ENCODE measurements around the gene AMN.

Gene AMN

DNA sequence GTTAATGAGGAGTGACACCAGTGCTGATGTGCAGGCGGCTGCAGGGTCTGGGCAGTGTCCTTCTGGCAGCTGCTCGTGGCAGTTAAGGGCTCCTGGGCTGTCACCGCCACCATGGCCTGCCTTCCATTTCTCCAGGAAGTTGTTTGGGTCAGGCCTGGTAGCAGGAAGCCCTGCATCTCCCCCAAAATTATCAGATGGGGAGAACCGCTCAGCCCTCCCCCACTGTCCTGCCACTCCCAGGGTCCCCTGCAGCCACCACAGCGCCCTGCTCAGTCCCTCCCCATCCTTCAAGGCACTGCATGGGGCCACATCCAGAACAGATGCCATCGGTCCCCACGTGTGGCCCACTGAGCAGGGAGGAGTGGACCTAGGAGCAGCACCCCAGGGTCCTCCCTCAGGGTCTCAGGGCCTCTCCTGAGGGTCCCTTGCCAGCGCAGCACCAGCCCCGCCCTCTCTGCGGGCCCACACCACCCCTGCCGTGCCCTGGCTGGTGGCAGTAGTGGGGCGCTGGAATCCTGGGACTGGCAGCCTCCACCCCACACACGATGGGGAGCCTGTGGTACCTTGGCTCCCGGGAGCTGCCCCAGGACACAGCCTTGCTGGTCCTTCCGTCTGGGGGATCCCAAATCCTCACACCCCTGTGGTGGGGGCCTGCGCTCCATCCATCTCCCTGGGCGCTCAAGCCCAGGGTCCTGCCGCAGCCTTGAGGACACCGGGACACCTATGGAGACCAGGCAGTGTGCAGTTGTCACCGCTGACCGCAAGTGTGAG is 10.3 kb upstream of the AMN start:
- TF ChIP-seq, protein P1, sequence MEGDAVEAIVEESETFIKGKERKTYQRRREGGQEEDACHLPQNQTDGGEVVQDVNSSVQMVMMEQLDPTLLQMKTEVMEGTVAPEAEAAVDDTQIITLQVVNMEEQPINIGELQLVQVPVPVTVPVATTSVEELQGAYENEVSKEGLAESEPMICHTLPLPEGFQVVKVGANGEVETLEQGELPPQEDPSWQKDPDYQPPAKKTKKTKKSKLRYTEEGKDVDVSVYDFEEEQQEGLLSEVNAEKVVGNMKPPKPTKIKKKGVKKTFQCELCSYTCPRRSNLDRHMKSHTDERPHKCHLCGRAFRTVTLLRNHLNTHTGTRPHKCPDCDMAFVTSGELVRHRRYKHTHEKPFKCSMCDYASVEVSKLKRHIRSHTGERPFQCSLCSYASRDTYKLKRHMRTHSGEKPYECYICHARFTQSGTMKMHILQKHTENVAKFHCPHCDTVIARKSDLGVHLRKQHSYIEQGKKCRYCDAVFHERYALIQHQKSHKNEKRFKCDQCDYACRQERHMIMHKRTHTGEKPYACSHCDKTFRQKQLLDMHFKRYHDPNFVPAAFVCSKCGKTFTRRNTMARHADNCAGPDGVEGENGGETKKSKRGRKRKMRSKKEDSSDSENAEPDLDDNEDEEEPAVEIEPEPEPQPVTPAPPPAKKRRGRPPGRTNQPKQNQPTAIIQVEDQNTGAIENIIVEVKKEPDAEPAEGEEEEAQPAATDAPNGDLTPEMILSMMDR (IDR thresholded peaks at IDR 0.05) = no peak
- H3K4me1 ChIP-seq (ENCODE audit: control insufficient read depth in 1 of 2, insufficient read depth in 1 of 2, low read depth in 1 of 2, low read length in 1 of 2) = no peaks in the 10 kb centered on the region
- H3K9me3 ChIP-seq = no peaks in the 10 kb centered on the region
- H3K4me3 ChIP-seq (ENCODE audit: low read depth in 1 of 2, low read length in 1 of 2) = no peak overlapping the region
- H3K27me3 ChIP-seq = no peaks in the 10 kb centered on the region
- H3K27ac ChIP-seq = no peak overlapping the region
- peaks cover 62% of the 10 kb centered on the region for H3K36me3 ChIP-seq

DNA sequence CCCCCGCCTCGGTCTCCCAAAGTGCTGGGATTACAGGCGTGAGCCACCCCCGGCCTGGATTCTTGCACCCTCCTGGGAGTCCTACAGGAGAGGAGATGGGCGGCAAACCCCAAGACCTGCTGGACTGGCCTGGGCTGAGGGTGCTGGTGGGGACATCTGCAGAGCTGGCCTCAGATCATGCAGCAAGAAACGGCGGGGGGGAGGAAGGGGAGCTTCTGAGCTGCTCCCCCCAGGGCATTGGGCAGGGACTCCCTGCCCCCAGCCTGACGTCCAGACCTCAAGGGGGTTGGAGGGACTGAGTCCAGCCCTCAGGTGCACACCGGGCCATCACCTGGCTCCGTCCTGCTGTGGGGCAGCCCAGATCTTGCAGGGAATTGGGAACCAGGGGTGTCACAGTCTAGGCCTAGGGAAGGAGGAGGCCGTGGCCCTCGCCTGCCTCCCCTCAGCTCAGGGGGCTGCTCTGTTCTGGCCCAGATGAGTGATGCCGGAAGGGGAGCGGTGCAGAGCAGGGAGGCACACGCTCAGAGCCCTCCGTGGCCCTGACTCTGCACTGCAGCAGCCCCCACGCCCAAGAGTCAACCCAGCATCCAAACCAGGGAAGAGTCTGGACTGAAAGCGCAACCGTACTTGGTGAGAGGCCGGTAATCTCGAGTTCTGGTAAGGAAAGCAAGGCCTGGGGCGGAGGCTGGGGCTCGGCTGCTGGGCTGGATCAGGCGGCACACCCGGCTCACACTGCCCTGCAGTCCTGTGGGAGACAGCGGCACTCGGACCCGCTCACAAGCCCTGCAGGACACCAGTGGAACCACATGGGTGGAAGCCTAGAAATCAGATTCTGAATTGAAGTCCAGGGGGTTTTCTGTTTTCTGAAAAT is 8.9 kb upstream of the AMN start:
- TF ChIP-seq, protein P1 (IDR thresholded peaks at IDR 0.05) = no peak
- peaks cover 48% of the 10 kb centered on the region for H3K36me3 ChIP-seq
- no peak overlapping the region for H3K27ac ChIP-seq
- H3K9me3 ChIP-seq = no peaks in the 10 kb centered on the region
- H3K27me3 ChIP-seq = no peaks in the 10 kb centered on the region
- H3K4me3 ChIP-seq (ENCODE audit: low read depth in 1 of 2, low read length in 1 of 2) = no peak overlapping the region
- H3K4me1 ChIP-seq (ENCODE audit: control insufficient read depth in 1 of 2, insufficient read depth in 1 of 2, low read depth in 1 of 2, low read length in 1 of 2) = no peaks in the 10 kb centered on the region

DNA sequence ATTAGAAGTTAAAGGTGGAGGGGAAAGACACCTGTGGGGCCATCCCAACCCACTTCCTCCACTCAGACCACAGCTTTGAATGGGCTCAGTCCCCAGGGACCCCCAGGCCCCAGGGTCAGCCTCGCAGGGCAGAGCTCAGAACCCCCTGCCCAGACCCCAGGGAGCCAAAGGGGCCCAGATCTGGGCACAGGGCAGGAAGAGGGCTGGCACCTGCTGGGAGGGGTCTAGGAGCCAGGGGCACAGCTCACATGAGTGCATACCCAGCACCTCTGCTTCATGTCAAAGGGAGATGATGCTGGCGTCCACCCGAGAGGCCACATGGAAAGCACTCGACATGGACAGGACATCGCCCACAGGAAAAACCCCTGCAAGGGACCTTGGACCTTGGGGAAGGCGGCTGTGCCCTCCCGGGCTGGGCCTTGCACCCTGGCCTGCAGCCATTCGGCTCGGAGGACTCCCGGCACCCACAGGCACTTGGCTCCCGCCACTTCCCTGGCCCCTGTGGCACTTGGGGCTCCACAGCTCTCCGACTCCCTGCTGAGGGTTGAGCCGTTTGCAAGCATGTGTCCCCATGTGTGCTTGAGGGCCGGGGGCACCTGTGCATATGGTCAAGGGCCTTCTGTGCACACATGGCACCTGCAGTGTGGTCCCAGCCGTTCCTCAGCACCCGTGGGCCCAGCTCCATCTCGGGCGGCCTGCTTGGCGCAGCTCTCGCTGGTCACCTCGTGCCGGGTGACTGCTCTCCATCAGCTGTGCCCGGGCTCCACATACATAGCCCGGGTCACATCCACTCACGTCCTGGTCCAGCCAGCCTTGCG is 7.8 kb upstream of the AMN start:
- H3K27ac ChIP-seq = no peak overlapping the region
- H3K4me3 ChIP-seq (ENCODE audit: low read depth in 1 of 2, low read length in 1 of 2) = no peak overlapping the region
- H3K4me1 ChIP-seq (ENCODE audit: control insufficient read depth in 1 of 2, insufficient read depth in 1 of 2, low read depth in 1 of 2, low read length in 1 of 2) = no peaks in the 10 kb centered on the region
- no peaks in the 10 kb centered on the region for H3K9me3 ChIP-seq
- H3K36me3 ChIP-seq = peaks cover 37% of the 10 kb centered on the region
- peaks cover 5% of the 10 kb centered on the region for H3K27me3 ChIP-seq
- TF ChIP-seq, protein P1 (IDR thresholded peaks at IDR 0.05) = no peak

DNA sequence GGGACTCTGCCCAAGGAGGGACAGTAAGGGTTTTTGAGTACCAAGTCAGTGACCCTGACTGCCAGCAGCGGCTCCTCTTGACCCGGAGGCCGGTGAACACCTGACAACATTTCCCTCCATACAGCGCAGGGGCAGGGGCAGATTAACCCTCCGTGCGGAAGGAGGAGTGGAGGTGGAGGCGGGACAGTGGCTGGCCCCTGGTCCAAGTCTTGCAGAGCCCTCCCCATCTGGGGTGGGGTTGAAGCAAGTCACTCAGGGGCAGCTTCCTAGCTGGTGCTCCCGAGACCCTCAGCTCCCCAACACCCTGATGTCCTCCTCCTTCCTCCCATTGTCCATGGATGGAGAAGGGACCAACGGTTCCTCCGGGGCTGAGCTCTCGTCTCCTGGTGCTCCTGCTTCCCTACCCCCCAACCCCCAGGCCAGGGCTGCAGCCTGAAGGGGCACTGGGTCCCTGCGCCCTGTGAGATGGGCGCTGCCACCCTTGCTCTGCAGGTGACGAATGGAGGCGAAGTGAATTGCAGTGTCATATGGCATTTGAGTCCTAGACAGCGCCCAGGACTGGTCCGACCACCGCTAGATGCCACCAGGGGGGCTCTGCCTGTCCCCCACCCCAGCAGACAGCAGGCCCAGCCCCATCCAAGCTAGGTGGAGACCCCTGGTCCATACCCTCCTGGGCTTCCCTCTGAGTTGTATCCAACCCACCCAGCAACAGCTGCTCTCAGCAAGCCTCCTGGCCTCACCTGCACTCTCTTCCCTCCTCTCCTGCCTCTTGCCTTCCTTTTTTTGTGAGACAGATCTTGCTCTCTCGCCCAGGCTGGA is 7.0 kb upstream of the AMN start:
- Histone ChIP-seq H3K4me1 (ENCODE audit: control insufficient read depth in 1 of 2, insufficient read depth in 1 of 2, low read depth in 1 of 2, low read length in 1 of 2) (no peaks in the 10 kb centered on the region), H3K9me3 (no peaks in the 10 kb centered on the region), H3K4me3 (ENCODE audit: low read depth in 1 of 2, low read length in 1 of 2) (no peak overlapping the region), H3K27ac (no peak overlapping the region), H3K27me3 (peaks cover 13% of the 10 kb centered on the region), H3K36me3 (peaks cover 31% of the 10 kb centered on the region)
- TF ChIP-seq, protein P1 (IDR thresholded peaks at IDR 0.05) = no peak
